AG04449 (cell line): Measurements from ENCODE around the gene SNCAIP.

Source experiments
- CTCF ChIA-PET: fragments of 350-600 bp; formaldehyde crosslinking; extraction: SDS; loops from one replicate; lab custom pipeline; 2021; ENCODE audit warnings: antibody characterized with exemption; lab: Yijun Ruan, JAX
- POLR2A ChIA-PET: fragments of 400-600, 350-600 bp; formaldehyde crosslinking; extraction: SDS; loops from one replicate; lab custom pipeline; 2020; ENCODE audit warnings: antibody characterized with exemption, inconsistent platforms; lab: Yijun Ruan, JAX
- DNase-seq: peaks from one replicate; pipeline ENCODE4 v3.0.0-alpha.2; 2010; ENCODE audit warnings: low read depth, low spot score
- H3K4me3 ChIP-seq: 2 replicates; pipeline ENCODE4 v1.5.1; 2011; ENCODE audit warnings: low read depth, mild to moderate bottlenecking, control low read depth, low read length
- CTCF ChIP-seq: IDR thresholded peaks from one replicate; pipeline ENCODE4 v1.5.1; 2011; ENCODE audit warnings: mild to moderate bottlenecking, moderate library complexity, low read length, control low read depth, inconsistent platforms; ENCODE audit not compliant: insufficient read depth; ENCODE audit errors: missing control alignments

SNCAIP gene

DNA sequence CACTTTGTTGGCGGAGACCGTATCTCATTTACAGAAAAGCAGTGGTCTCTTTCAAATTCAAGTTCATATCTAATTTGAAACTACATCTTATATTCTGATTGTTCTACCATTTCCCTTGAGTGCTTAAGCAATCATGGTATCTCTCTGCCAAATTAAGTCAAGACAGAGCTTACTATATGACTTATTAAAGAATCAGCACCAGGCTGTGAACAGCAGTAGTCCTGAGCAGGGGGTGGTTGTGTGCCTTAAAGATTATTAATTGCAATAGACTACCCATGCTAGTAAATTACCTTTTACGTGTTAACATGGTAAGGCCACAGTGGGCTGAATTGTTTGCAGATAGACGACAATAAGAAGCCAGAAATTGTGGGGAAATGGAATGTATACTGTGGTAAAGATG, 21.5 kb downstream of the SNCAIP start:
- CTCF ChIA-PET: no interaction called here
- no peak for DNase-seq
- no peak overlapping the region for H3K4me3 ChIP-seq
- TF ChIP-seq CTCF: no peak
- POLR2A ChIA-PET: no interaction called here

DNA sequence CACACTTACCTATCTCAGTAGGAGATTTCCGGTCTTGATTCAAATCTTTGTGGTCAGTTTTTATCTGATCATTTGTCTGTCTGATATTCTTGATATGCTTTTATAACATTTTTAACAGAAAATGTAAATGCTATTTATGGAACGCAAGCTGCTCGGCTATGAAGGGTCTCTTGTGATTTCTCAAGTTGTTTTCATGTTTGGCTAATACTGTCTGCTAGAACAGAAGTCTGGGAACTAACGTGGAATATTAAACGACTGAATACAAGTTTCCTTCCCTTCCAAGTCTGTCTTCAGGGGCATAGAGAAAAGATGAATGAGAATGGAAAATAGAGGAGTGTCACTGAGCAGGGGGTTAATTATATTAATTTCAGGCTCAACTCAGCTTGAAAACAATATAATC, 27.6 kb downstream of the SNCAIP start:
- no peak for TF ChIP-seq CTCF
- no peak overlapping the region for H3K4me3 ChIP-seq
- ChIA-PET CTCF (no interaction called here), POLR2A (no interaction called here)
- no peak for DNase-seq

GRCh38 chr5:122341087-122341486, 29.1 kb downstream of the SNCAIP start:
- ChIA-PET POLR2A (no interaction called here), CTCF (interaction anchor here (1.3 kb wide), 1 partner anchor 74 kb away, joined by 3 read pairs; no protein-coding TSS in a partner anchor)
- no peak for DNase-seq
- H3K4me3 ChIP-seq: no peak overlapping the region
- TF ChIP-seq CTCF: no peak

DNA sequence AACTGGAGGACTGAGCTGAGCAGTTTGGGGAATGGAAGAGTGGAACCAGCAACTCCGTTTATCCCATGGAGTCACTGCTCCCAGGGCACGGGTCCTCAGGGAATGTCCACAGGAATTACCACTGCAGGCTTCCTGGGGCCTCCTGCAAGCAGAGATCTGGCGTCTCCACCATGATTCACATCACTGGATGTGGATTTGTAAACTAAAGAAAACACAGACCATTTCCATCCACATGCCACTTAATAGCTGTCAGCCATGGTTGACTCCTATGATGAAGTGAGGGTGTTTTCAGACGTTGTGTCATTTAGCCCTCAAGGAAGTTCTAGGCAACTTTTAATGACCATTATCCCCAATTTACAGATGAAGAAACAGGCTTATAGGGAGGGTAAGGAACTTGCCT, 30.2 kb downstream of the SNCAIP start:
- no peak overlapping the region for H3K4me3 ChIP-seq
- ChIA-PET POLR2A (no interaction called here), CTCF (no interaction called here)
- DNase-seq: no peak
- no peak for TF ChIP-seq CTCF

GRCh38 chr5:122346897-122347581, 35.0 kb downstream of the SNCAIP start:
- CTCF ChIA-PET: no interaction called here
- TF ChIP-seq CTCF: no peak
- H3K4me3 ChIP-seq: no peak overlapping the region
- no peak for DNase-seq
- POLR2A ChIA-PET: interaction anchor here (0.6 kb wide), 1 partner anchor 158 kb away, joined by 3 read pairs; no protein-coding TSS in a partner anchor

DNA sequence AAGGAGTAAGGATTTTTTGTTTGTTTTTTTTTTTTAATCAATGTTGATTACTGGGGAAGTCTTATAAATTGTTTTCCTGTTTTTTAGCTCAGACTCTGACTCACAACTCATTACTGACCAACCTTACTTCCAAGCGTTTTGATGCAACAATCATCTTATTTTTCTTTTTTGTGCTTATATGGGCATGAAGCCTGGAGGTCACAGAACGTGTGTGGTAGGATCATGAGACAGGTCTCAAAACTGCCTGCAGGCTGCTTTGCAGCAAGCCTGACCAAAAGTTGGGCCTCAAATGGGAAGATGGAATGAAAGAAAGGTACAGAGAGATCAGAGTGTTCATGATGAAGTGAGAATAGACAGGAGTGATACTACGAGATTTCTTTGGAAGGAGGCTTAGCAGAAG, 38.5 kb downstream of the SNCAIP start:
- ChIA-PET POLR2A (no interaction called here), CTCF (no interaction called here)
- no peak for TF ChIP-seq CTCF

More for the DNA sequence above, 38.5 kb downstream of the SNCAIP start:
- DNase-seq: no peak
- no peak overlapping the region for H3K4me3 ChIP-seq
